ENCODE measurements around the gene SMIM9.

DNA sequence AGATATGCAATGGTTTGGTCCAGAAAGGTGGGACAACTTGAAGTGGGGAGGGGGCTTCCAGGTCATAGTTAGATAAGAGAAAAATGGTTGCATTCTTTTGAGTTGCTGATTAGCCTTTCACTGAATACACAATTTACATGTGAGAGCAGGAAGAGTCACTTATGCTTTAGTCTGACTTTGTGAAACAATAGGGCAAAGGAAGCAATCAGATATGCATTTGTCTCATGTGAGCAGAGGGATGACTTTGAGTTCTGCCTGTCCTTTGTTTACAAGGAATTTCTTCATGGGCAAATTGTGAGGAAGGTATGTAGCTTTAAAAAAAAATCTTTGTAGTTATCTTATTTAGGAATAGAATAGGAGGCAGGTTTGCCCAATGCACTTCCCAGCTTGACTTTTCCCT lies 12.9 kb downstream of the SMIM9 start:
- TF ChIP-seq, protein P1, sequence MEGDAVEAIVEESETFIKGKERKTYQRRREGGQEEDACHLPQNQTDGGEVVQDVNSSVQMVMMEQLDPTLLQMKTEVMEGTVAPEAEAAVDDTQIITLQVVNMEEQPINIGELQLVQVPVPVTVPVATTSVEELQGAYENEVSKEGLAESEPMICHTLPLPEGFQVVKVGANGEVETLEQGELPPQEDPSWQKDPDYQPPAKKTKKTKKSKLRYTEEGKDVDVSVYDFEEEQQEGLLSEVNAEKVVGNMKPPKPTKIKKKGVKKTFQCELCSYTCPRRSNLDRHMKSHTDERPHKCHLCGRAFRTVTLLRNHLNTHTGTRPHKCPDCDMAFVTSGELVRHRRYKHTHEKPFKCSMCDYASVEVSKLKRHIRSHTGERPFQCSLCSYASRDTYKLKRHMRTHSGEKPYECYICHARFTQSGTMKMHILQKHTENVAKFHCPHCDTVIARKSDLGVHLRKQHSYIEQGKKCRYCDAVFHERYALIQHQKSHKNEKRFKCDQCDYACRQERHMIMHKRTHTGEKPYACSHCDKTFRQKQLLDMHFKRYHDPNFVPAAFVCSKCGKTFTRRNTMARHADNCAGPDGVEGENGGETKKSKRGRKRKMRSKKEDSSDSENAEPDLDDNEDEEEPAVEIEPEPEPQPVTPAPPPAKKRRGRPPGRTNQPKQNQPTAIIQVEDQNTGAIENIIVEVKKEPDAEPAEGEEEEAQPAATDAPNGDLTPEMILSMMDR (IDR thresholded peaks at IDR 0.05) = no peak
- TF ChIP-seq, protein P2, sequence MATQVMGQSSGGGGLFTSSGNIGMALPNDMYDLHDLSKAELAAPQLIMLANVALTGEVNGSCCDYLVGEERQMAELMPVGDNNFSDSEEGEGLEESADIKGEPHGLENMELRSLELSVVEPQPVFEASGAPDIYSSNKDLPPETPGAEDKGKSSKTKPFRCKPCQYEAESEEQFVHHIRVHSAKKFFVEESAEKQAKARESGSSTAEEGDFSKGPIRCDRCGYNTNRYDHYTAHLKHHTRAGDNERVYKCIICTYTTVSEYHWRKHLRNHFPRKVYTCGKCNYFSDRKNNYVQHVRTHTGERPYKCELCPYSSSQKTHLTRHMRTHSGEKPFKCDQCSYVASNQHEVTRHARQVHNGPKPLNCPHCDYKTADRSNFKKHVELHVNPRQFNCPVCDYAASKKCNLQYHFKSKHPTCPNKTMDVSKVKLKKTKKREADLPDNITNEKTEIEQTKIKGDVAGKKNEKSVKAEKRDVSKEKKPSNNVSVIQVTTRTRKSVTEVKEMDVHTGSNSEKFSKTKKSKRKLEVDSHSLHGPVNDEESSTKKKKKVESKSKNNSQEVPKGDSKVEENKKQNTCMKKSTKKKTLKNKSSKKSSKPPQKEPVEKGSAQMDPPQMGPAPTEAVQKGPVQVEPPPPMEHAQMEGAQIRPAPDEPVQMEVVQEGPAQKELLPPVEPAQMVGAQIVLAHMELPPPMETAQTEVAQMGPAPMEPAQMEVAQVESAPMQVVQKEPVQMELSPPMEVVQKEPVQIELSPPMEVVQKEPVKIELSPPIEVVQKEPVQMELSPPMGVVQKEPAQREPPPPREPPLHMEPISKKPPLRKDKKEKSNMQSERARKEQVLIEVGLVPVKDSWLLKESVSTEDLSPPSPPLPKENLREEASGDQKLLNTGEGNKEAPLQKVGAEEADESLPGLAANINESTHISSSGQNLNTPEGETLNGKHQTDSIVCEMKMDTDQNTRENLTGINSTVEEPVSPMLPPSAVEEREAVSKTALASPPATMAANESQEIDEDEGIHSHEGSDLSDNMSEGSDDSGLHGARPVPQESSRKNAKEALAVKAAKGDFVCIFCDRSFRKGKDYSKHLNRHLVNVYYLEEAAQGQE (IDR thresholded peaks at IDR 0.05; ENCODE audit: insufficient read depth in 1 of 2, low read depth in 2 of 2, low read length in 1 of 2) = no peak
- no peak for TF ChIP-seq POLR2AphosphoS5 (IDR thresholded peaks at IDR 0.05; ENCODE audit: low read depth, low read length)
- no peak for TF ChIP-seq SIN3A (IDR thresholded peaks at IDR 0.05; ENCODE audit: borderline replicate concordance, insufficient read depth, low read depth, low read length)
